NCI-H526 (cell line): ENCODE data around the gene STK40.
A peak's percentile ranks its signal among the peaks of the same experiment; 100 is the strongest.

Experiments used
- DNase-seq, 2 experiments: peaks; one replicate each; lab custom pipeline; 2025; lab: John Stamatoyannopoulos, UW

The STK40 gene

DNA sequence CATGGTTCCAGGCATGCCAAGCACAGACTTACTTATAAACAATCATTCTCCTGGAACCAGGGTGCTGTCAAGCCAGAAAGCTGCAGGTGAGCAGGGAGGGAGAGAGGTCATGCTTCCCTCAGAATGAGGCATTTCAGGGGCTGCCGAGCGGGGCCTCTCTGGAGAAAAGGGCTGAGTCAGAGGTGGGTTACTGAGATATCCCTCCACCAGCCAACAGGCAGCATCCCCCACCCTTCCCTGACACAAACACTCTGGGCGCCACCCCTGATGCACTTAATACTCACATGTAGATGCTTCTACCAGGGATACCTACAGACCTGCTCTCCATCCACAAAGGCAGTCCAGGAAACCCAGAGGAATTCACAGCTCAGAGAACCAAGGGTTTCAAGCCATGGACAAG, 13.1 kb downstream of the STK40 start:
- DNase-seq: no peak

- DNase-seq: peak; percentile 69 to 95
These were observed 16.5 kb downstream of the STK40 start for GRCh38 chr1:36369061-36369861.

DNA sequence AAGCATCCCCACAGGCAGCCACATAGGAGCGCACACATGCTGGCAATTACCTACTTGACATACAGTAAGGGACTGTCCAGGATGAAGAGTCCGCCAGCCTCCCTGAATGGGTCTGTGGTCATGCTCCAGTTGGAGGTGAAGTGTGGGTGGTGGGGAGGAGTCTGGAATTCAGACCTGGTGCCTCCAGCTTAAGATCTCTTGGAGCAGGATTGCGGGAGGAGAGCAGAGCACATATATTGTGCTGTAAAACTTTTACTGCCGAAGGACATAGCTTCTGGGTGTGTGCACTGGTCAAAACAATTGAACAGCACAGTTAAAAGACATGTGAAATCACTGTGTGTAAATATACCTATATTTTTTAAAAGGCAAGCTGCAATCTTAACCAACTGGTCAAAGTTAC, 17.9 kb downstream of the STK40 start:
- DNase-seq: no peak

DNA sequence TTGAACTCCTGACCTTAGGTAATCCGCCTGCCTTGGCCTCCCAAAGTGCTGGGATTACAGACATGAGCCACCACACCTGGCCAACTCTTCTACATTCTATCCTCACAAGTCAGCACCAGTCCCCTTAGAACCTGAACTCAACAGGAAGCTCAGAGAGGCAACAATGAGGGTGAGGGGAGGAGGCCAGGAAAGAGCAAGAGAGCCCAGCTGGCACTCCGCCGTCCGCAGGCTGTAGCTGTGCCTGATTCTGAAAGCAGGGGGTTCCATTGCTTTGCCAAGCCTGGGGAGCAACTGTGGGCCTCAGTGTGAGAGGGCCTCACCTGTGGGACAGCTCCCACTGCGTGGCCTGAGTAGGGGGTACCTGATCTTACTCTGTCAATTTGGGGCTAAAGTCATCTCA, 18.7 kb downstream of the STK40 start:
- DNase-seq: no peak

DNA sequence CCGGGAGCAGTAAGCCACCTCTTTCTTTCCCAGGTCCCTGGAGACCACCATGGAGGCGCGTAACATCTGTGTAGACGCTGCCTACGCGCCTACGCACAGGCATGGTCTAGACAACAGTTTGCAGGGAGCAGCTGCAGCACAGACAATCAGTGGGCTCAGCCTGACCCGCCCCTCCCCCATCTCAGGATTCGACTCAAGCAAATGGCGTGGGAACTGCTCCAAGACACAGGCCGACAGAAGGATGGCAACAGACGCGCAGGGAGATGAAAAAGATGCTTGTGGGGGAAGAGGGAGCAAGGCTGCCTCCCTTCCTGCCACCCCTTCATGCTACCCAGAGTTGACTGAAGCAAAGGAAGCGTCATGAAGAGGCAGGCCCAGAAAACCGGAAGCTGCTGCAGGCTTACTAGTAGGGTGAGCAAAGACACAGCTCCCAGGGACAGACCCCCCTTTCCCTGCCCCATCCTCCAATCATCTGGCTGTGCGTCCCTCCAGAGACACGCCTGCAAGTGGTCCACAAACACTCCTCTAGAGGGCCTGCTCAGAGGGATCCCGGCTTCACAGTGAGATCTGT, 19.5 kb downstream of the STK40 start:
- no peak for DNase-seq

- DNase-seq: no peak
These were observed 20.3 kb downstream of the STK40 start for GRCh38 chr1:36365381-36365780.

DNA sequence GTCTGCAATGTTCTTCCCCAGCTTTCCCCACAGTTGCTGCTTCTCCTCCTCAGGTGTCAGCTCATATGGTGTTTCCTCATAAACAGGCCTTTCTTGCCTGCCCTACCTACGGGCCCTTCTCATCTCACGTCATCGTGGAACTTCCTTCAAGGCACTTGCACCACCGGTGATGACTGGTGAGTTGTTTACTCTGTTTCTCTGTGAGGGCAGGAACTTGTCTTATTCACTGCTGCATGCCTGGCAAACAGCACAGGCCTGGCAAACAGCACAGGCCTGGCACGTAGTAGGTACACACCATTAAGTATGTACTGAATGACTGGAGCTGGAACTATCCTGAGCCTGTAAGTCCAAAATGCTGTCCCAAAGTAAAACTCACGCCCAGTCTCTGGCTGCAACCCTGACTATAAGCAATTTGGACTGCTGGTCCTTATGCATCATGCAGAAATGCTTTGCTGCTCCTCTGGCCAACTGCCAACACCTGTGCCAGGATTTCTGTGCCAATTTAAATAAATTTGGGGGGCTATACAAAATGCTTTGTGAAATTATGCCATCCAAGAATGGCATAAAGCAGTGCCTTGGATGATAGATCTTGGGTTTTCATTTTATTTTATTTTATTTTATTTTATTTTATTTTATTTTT, 25.7 kb downstream of the STK40 start:
- DNase-seq: no peak

GRCh38 chr1:36359383-36359782, 26.3 kb downstream of the STK40 start:
- no peak for DNase-seq

- DNase-seq: no peak
These were observed 27.1 kb downstream of the STK40 start for GRCh38 chr1:36358514-36359084.

DNA sequence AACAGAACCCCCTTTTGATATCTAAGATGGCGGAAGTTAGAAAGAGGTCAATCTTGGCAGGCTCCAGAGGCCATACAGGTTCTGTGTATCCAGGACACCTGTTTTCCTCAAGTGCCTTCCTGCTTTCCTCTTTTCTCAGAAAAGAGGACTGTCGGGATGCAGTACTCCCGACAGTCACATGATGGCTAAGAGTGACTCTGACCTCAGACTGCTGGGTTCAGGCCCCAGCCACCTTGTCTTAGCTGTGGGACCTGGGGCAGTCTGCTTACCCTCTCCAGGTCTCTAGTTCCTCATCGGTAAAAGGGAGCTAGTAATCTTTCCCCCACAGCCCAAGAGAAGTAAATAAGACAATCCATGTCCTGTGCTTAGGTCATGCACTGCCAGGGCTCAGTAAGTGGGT, 29.9 kb downstream of the STK40 start:
- no peak for DNase-seq

GRCh38 chr1:36354486-36354885, 31.2 kb downstream of the STK40 start:
- no peak for DNase-seq

DNA sequence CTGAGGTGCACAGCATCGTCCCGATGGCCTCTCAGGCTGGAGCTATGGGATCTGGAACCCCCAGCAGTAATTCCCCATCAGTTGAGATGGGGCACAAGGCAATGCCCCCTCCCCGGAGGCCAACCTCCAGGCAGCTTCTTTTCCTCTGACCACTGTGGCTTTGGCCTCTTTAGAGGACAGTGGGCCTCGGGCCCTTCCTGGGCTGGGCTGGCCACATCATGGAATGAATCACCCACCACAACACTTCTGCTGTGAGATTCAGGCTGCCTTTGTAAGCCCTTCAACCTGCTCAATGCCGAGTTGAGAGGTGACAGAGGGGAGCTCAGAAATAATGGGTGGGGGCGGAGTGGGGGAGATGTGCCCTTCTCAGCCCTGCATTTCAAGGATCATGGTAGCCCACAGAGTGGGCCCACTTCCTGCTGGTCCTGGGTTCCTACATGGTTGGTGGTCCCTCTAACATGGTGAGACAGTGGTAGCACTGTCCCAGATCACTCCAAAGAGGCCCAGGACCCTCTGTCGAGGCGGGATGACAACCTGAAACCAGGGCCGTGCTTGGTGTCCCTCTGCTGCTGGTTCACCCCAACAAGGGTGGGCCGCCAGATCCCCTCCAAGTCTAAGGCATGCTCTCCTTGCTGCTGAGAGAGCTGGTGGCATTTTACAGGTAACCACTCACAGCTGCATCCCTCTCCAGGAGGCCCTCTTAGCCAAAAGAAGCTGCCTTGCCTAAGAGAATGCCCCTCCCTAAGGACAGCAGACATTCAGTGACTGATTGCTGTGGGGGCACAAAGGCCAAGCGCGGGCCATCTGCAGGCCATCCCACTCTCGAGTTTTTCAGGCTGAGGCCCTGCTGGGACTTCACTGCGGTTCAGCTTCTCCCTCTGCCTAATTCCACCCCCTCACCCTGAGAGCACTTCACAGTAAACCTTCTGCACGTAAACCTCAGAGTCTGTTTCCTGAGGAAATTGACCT, 32.5 kb downstream of the STK40 start:
- no peak for DNase-seq

- DNase-seq: peak in 1 of 2 experiments; percentile 34
These were observed 33.4 kb downstream of the STK40 start for GRCh38 chr1:36352125-36352909.

- DNase-seq: no peak
These were observed 34.3 kb downstream of the STK40 start for GRCh38 chr1:36351227-36351977.

DNA sequence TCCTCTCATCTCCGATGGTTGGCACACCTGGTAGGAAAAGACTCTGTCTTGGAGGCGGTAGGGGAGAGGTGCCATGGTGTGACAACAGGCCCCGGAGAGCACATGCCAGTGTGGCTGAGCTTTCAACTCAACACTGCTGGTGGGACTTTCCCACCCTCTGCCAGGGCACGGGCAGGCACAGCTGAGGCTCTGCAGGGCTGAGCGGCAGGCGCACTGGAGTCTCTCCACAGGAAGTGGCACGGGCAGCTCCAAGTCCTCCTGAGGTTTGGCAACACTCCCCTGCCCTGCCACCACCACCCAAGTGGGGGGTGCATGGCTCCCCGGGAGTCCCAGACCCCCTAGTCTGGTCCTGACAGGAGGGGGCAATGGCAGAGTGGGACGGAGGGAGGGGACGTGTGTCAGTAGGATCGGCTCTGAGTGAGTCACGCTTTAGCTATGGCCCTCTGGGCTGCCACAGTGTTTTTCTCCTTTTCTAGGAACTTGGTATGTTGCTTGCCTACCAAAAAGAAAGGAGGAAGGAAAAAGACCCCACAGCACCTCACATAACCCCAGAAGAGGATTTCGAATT, 35.0 kb downstream of the STK40 start:
- DNase-seq: no peak

- no peak for DNase-seq
These were observed 35.9 kb downstream of the STK40 start for GRCh38 chr1:36349839-36350238.

DNA sequence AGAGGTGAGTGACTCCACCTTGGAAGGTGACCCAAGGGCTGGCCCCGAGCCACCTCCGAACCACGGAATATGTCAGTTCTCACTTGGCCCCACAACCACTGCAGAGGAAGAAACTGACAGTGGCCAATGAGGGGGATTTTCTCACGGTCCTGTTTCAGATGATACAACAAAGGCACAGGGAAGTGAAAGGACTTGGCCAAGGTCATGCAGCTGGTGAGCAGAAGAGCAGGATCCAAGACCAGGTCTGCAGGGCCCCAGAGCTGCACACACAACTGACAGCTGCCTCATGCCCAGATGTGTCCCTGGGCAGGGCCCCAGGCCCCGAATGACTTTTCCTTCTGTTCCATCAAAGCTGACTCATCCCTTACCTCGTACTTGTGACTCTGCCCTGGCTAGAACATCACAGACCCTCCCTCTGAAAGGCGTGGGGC, 36.5 kb downstream of the STK40 start:
- no peak for DNase-seq

DNA sequence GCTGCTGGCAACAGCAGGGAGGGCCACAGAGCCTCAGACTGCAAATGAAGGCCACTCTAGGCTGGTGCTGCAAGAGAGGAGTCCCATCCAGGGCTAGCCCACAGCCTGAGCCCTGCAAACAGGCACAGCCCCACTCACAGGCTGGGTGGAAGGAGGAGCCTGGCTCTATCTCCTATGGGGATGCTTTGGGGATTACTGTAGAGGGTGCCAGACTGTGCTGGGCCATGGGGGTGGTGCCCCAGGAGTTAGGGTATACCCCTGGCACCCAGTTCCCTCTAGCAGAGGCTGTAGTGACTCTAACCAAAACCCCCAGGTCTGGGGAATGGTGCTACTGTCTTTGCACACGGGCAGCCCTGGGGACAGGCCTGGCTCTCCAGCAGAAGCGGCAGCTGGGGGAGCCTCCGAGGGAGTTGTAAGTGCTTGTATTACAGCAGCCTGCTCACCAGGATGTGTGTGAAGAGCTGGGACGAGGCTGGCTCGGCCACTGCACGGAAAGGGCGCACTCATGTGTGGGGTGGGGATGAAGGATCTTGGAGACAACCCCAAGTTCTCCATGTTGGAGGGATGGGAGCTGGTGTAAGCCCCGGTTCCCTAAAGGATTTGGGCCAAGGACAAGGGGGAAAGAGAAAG, 38.9 kb downstream of the STK40 start:
- no peak for DNase-seq

- DNase-seq: no peak
These were observed 40.4 kb downstream of the STK40 start for GRCh38 chr1:36345353-36345752.

- no peak for DNase-seq
These were observed 41.4 kb downstream of the STK40 start for GRCh38 chr1:36344395-36344680.
